ENCODE data around the gene GSG1L.

Gene GSG1L

GRCh38 chr16:28067604-28068379, 4.3 kb upstream of the GSG1L start:
- no peak for DNase-seq (ENCODE audit: low read depth, low spot score)
- no peak overlapping the region for H3K27ac ChIP-seq

GRCh38 chr16:28064706-28065249, 1.3 kb upstream of the GSG1L start:
- DNase-seq (ENCODE audit: low read depth, low spot score), result no peak
- H3K27ac ChIP-seq, result no peak overlapping the region

GRCh38 chr16:28064150-28064549, 636 bp upstream of the GSG1L start:
- no peak for DNase-seq (ENCODE audit: low read depth, low spot score)

GRCh38 chr16:28062847-28063521, 530 bp downstream of the GSG1L start:
- no peak for DNase-seq (ENCODE audit: low read depth, low spot score)
- H3K27ac ChIP-seq, result no peak overlapping the region

More at GRCh38 chr16:28064150-28064549, 636 bp upstream of the GSG1L start:
- H3K27ac ChIP-seq, result no peak overlapping the region

GRCh38 chr16:28062261-28062846, 1.2 kb downstream of the GSG1L start:
- no peak overlapping the region for H3K27ac ChIP-seq

GRCh38 chr16:28061352-28062101, 2.0 kb downstream of the GSG1L start:
- no peak overlapping the region for H3K27ac ChIP-seq
- no peak for DNase-seq (ENCODE audit: low read depth, low spot score)

More at GRCh38 chr16:28062261-28062846, 1.2 kb downstream of the GSG1L start:
- no peak for DNase-seq (ENCODE audit: low read depth, low spot score)

- H3K27ac ChIP-seq, result no peak overlapping the region
- DNase-seq (ENCODE audit: low read depth, low spot score), result no peak
These were observed 3.5 kb downstream of the GSG1L start for GRCh38 chr16:28059841-28060575.

GRCh38 chr16:28058839-28059589, 4.5 kb downstream of the GSG1L start:
- DNase-seq (ENCODE audit: low read depth, low spot score), result no peak
- H3K27ac ChIP-seq, result no peak overlapping the region

- no peak overlapping the region for H3K27ac ChIP-seq
- no peak for DNase-seq (ENCODE audit: low read depth, low spot score)
These were observed 5.6 kb downstream of the GSG1L start for GRCh38 chr16:28057949-28058348.

GRCh38 chr16:28053461-28053860, 10.1 kb downstream of the GSG1L start:
- no peak for DNase-seq (ENCODE audit: low read depth, low spot score)

GRCh38 chr16:28052274-28053128, 11.0 kb downstream of the GSG1L start:
- DNase-seq (ENCODE audit: low read depth, low spot score), result no peak
- H3K27ac ChIP-seq, result no peak overlapping the region

More at GRCh38 chr16:28053461-28053860, 10.1 kb downstream of the GSG1L start:
- no peak overlapping the region for H3K27ac ChIP-seq

- no peak for DNase-seq (ENCODE audit: low read depth, low spot score)
These were observed 12.0 kb downstream of the GSG1L start for GRCh38 chr16:28051486-28051885.

GRCh38 chr16:28042811-28043210, 20.7 kb downstream of the GSG1L start:
- H3K27ac ChIP-seq, result no peak overlapping the region
- DNase-seq (ENCODE audit: low read depth, low spot score), result no peak

More at GRCh38 chr16:28051486-28051885, 12.0 kb downstream of the GSG1L start:
- H3K27ac ChIP-seq, result no peak overlapping the region

- DNase-seq (ENCODE audit: low read depth, low spot score), result no peak
- H3K27ac ChIP-seq, result no peak overlapping the region
These were observed 21.9 kb downstream of the GSG1L start for GRCh38 chr16:28041615-28042014.

- DNase-seq (ENCODE audit: low read depth, low spot score), result no peak
- H3K27ac ChIP-seq, result no peak overlapping the region
These were observed 23.5 kb downstream of the GSG1L start for GRCh38 chr16:28040039-28040438.

GRCh38 chr16:28039493-28039892, 24.0 kb downstream of the GSG1L start:
- no peak overlapping the region for H3K27ac ChIP-seq
- DNase-seq (ENCODE audit: low read depth, low spot score), result no peak

- no peak for DNase-seq (ENCODE audit: low read depth, low spot score)
These were observed 25.1 kb downstream of the GSG1L start for GRCh38 chr16:28038409-28038808.

GRCh38 chr16:28035866-28036393, 27.6 kb downstream of the GSG1L start:
- no peak overlapping the region for H3K27ac ChIP-seq
- no peak for DNase-seq (ENCODE audit: low read depth, low spot score)

More at GRCh38 chr16:28038409-28038808, 25.1 kb downstream of the GSG1L start:
- no peak overlapping the region for H3K27ac ChIP-seq
